ENCODE data around the gene IQCH. TPM values are rescaled to one million over a fixed set of nuclear protein-coding genes. Genes with fewer than 3 reads are reported as not detected.

IQCH gene
- total RNA-seq, 1 experiment from 2014 or later, result 1.1 TPM

GRCh38 chr15:67372986-67373675 is 118.5 kb downstream of the IQCH start:
- no peak overlapping the region for H3K18ac ChIP-seq (ENCODE audit: insufficient read length, low read depth, low read length)
- no peak overlapping the region for H4K5ac ChIP-seq (ENCODE audit: insufficient read length, low read depth, low read length)
- no CpG with 5 or more reads among the region's 6 CpGs for WGBS (ENCODE audit: extremely low coverage, insufficient read length, low lambda C conversion rate)
- H2BK120ac ChIP-seq (ENCODE audit: low read depth, low read length, poor library complexity, severe bottlenecking), result no peak overlapping the region
- H3T11ph ChIP-seq (ENCODE audit: low read length), result no peak overlapping the region
- no peak overlapping the region for H4K8ac ChIP-seq (replicated peaks; ENCODE audit: insufficient read length, low read depth, low read length)
- Mint-ChIP-seq H3K36me3 (ENCODE audit: insufficient read depth in 1 of 3, low read depth in 3 of 3) (no peaks in the 10 kb centered on the region), H3K4me1 (peaks cover 6 to 8% of the 10 kb centered on the region in 2 experiments), H3K4me3 (no peak overlapping the region), H3K9me3 (no peaks in the 10 kb centered on the region), H3K27me3 (ENCODE audit: low read depth) (no peaks in the 10 kb centered on the region; the same call in 1 of the 2 replicates), H3K27ac (no peak overlapping the region)
- H4K91ac ChIP-seq (ENCODE audit: insufficient read length, low read depth, low read length), result no peak overlapping the region
- H3K23ac ChIP-seq (ENCODE audit: insufficient read length, low read depth, low read length), result no peak overlapping the region
- no peak overlapping the region for H2BK5ac ChIP-seq (ENCODE audit: insufficient read length, low read length)
- H2BK12ac ChIP-seq (ENCODE audit: insufficient read length, low read depth, low read length), result no peak overlapping the region
- H3K4ac ChIP-seq (ENCODE audit: low read depth, low read length), result no peak overlapping the region
- H3K23me2 ChIP-seq (ENCODE audit: insufficient read length, low read depth, low read length, poor library complexity, severe bottlenecking), result no peaks in the 10 kb centered on the region
- H3K9ac ChIP-seq (ENCODE audit: extremely low read depth, insufficient read length, low read length), result no peak overlapping the region
- no peaks in the 10 kb centered on the region for H3K79me2 ChIP-seq (ENCODE audit: insufficient read depth, low read length)
- no peak overlapping the region for H3K14ac ChIP-seq (ENCODE audit: insufficient read depth, low read length)
- H2AFZ ChIP-seq (ENCODE audit: low read length), result no peak overlapping the region
- H4K20me1 ChIP-seq (ENCODE audit: control insufficient read depth, insufficient read depth, insufficient read length), result no peaks in the 10 kb centered on the region
- DNase-seq, result no peak
- H3K56ac ChIP-seq (ENCODE audit: insufficient read length, low read depth, low read length), result no peak overlapping the region
- H3K9me3 ChIP-seq (ENCODE audit: control insufficient read depth, low read depth, low read length), result no peaks in the 10 kb centered on the region
- no peaks in the 10 kb centered on the region for H3K79me1 ChIP-seq (ENCODE audit: insufficient read depth, low read depth, low read length, poor library complexity, severe bottlenecking)
- peaks cover 3% of the 10 kb centered on the region; the same call in 1 of the 2 replicates for H3K4me1 ChIP-seq (ENCODE audit: insufficient read depth, low read length)
- no peaks in the 10 kb centered on the region for H3K27me3 ChIP-seq (ENCODE audit: insufficient read depth, low read length)
- H3K27ac ChIP-seq (ENCODE audit: insufficient read length, low read depth, low read length), result no peak overlapping the region
- TF ChIP-seq, protein P1, sequence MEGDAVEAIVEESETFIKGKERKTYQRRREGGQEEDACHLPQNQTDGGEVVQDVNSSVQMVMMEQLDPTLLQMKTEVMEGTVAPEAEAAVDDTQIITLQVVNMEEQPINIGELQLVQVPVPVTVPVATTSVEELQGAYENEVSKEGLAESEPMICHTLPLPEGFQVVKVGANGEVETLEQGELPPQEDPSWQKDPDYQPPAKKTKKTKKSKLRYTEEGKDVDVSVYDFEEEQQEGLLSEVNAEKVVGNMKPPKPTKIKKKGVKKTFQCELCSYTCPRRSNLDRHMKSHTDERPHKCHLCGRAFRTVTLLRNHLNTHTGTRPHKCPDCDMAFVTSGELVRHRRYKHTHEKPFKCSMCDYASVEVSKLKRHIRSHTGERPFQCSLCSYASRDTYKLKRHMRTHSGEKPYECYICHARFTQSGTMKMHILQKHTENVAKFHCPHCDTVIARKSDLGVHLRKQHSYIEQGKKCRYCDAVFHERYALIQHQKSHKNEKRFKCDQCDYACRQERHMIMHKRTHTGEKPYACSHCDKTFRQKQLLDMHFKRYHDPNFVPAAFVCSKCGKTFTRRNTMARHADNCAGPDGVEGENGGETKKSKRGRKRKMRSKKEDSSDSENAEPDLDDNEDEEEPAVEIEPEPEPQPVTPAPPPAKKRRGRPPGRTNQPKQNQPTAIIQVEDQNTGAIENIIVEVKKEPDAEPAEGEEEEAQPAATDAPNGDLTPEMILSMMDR (conservative IDR thresholded peaks at IDR 0.05), result no peak
- no peak overlapping the region for H3K4me2 ChIP-seq (ENCODE audit: insufficient read depth, insufficient read length, low read length)
- no peak overlapping the region for H2AK5ac ChIP-seq (ENCODE audit: insufficient read length, low read length)
- no peak overlapping the region for H2BK20ac ChIP-seq (ENCODE audit: low read depth, low read length, poor library complexity, severe bottlenecking)
- no peak overlapping the region for H2BK15ac ChIP-seq (ENCODE audit: low read depth, low read length)

Data from H9 (cell line).